LNCAP (cell line): ENCODE results near the gene ALKBH5.

Source experiments
- TF ChIP-seq, protein P1 (sequence below): fragments of 450-650 bp; IDR thresholded peaks from 2 replicates; pipeline ENCODE4 v1.5.1; 2017; ENCODE audit warnings: mild to moderate bottlenecking

Gene ALKBH5

DNA sequence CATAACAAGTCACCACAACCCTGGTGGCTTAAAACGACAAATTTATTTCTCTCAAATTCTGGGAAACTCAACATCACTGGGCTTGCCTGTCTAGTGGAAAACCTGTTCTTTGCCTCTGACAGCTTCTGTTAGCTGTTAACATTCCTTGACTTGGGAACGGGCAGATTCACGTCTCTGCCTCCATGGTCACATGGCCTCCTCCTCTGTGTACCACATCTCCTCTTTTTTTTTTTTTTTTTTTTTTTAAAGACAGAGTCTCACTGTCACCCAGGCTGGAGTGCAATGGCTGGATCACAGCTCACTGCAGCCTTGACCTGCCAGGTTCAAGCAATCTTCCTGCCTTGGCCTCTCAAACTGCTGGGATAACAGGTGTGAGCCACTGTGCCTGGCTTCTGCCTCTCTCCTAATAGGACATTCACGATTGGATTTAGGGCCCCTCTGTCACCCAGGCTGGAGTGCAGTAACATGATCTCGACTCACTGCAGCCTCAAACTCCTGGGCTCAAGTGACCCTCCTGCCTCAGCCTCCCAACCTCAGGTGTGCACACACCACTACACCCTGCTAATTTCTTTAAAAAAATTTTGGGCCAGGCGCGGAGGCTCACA, 30.1 kb downstream of the ALKBH5 start:
- TF ChIP-seq, protein P1, sequence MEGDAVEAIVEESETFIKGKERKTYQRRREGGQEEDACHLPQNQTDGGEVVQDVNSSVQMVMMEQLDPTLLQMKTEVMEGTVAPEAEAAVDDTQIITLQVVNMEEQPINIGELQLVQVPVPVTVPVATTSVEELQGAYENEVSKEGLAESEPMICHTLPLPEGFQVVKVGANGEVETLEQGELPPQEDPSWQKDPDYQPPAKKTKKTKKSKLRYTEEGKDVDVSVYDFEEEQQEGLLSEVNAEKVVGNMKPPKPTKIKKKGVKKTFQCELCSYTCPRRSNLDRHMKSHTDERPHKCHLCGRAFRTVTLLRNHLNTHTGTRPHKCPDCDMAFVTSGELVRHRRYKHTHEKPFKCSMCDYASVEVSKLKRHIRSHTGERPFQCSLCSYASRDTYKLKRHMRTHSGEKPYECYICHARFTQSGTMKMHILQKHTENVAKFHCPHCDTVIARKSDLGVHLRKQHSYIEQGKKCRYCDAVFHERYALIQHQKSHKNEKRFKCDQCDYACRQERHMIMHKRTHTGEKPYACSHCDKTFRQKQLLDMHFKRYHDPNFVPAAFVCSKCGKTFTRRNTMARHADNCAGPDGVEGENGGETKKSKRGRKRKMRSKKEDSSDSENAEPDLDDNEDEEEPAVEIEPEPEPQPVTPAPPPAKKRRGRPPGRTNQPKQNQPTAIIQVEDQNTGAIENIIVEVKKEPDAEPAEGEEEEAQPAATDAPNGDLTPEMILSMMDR: no peak

DNA sequence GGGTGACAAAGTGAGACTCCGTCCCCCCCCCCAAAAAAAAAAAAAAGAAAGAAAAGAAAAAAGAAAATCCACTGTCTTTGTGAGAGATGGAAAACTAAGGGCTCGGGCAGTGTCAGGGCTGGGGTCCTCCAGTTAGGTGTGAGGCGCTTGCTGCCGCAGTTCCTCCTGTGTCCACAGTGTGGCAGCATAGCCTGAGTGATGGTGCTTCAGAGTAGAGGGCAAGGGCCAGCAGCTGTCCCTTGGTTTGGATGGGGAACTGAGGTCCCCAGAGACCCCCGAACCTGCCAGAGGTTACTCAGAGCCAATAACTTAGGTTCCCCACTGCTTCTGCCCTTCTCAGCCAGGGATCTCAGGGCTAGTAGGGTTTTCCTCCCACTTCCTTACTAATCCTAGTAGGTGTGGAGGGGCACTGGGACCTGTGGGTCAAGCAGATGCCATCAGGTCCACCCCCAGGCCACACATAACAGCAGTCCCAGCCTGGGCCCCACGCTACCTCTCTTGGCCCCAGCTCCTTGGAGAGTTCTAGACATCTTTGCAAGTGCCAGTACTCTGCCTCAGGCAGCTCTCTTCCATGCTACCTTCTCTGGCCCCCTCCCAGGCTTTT, 33.9 kb downstream of the ALKBH5 start:
- TF ChIP-seq, protein P1: peak; percentile 98

DNA sequence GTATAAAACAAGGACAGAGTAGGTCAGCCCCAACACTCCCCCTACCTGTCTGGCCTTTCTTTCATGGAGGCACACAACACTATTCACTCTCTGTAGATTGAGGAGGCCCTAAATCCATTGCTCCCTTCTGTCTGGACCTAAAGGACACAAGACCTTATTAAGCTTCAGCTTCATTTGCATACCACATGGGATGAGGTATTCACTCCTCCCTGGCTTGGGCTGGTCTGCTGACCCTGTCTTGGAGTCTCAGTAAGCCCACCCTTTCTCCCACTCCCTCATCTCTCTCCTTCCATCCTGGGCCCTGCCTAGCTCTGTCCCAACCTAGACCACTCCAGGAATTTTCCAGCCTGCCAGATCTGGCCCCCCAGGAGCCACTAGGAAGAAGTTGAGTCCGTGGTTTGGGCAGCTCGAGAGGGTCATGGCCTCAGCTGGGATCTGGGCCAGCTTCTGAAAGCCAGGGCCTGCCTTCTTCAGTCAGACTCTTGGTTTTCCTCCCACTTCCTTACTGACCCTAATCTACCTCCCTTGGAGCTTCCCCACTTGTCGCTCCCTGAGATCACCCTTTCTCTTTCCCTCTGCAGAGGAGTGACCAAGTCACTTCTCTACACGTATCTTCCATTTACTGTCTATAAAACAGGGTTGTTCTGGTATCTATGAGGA, 35.3 kb downstream of the ALKBH5 start:
- TF ChIP-seq, protein P1: no peak

DNA sequence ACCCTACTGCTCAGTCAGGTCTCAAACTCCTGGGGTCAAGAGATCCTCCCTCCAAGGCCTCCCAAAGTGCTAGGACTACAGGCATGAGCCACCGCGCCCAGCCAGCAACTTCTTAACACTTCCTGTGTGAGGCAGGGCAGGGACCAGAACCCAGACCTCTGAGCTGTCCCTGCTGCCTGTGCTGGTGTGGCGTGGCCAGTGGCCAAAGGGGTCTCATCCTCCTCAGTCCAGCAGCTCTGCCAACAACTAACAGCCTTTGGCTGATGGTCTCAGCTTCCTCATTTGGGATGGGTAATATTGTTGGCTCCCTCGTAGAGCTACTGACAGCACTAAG, 40.4 kb downstream of the ALKBH5 start:
- TF ChIP-seq, protein P1: no peak

DNA sequence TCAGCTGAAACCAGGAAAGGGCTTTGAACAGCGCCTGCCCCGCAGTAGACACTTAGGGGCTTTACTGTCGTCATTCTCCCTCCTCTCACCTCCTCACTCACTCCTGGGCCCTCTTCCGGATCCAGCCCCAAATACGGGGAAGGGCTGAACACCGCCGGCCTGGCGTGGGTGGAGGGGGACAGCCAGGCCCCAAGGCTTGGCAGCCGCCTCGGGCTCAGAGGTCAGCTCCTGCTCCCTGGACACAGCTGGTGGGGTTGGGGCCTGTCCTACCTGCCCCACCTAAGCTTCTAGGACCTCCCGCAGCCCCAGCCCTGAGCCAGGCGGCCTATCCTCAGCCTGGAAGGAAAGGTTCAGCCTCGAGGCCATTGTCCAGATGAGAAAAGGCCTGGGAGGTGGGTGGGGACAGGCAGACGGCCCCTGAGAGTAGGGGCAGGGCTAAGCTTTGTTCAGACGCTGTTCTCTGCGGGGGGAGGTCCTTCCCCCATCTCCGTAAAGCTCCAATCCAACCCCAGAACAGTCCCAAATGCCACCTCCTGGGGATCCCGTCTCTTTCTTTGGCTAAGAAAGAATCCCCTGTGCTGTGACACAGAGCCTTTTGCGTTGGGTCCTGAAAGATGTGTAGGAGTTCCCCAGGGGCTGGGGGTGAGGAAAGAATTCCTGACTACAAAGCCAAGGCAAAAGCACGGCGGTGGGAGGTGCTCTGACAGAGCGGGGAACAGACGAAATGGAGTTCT, 40.9 kb downstream of the ALKBH5 start:
- TF ChIP-seq, protein P1: no peak

DNA sequence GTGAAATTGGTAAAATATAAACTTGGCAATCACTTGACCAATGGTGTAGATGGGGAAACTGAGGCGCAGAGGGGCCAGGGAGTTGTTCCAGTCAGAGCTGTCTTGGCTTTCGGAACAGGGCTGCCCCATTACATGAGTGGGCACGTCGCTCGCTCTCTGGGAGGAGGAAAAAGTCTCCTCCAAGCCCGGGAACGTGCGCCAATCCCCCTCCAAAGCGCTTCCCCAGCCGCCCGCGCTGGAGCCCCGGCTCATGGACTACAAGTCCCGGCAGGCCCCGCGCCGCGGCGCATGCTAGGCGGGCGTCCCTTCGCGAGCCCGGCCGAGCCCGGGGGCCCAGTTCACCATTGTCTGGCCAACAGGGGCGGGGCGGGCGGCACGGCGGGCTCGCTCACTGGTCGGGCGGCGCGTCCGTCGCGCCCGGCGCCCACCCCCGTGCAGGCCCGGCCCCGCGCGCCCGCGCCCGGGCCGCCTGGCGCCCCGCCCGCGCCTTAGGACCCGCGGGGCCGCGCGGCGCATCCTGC, 41.6 kb downstream of the ALKBH5 start, which contains the start of gene LLGL1:
Gene LLGL1, plus strand, starts transcription at position 515 of the 521 bp plus-strand sequence. CDS start 48 bp downstream, outside the sequence.
- TF ChIP-seq, protein P1: no peak

DNA sequence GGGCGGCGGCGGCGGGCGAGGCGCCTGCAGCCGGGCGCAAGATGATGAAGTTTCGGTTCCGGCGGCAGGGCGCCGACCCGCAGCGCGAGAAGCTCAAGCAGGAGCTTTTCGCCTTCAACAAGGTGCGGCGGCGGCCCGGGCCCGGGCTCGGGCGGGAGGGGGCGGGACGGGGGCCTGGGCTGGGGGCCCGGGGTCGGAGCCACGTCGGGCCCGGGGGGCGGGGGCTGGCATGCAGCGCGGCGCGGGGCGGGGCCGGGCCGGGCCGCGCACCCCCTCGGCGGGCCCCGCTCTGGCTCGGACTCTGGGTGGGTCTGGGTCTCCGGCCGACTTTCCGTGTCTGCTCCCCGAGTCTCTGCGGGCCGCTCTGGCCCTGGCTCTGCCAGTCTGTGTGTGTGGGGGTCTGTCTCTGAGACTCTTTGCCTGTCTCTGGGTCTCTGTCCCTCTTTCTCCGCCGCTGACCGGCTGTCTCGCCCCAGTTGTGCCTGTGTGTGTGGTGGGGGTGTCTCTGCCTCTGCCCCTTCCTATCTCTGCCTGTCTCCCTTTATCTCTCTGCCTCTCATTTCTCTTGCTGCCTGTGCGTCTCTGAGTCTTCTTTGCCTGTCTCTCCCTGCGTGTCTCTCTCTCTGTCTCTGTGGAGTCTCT, 42.1 kb downstream of the ALKBH5 start:
- TF ChIP-seq, protein P1: no peak
